Large intestine (tissue), 3 donors: ENCODE results near the gene KLF13. TPM values are rescaled to one million over a fixed set of nuclear protein-coding genes. Genes with fewer than 3 reads are reported as not detected.

Source experiments
- DNase-seq, 2 donors: peaks; one replicate each; pipeline versions ENCODE4 v3.0.0 to v3.0.0-alpha.2; 2013
- H3K27ac ChIP-seq: one replicate; pipeline ENCODE4 v1.5.1; 2013; ENCODE audit warnings: low read length
- H3K27me3 ChIP-seq: 2 replicates; pipeline ENCODE4 v1.6.1; 2013; ENCODE audit warnings: low read length; ENCODE audit not compliant: control insufficient read depth, insufficient read depth
- H3K36me3 ChIP-seq: 2 replicates; pipeline ENCODE4 v1.6.1; 2013; ENCODE audit warnings: low read length; ENCODE audit not compliant: control insufficient read depth, insufficient read depth
- H3K4me1 ChIP-seq: one replicate; pipeline ENCODE4 v1.6.1; 2013; ENCODE audit warnings: low read length; ENCODE audit not compliant: control insufficient read depth, insufficient read depth
- H3K4me3 ChIP-seq: one replicate; pipeline ENCODE4 v1.5.1; 2013; ENCODE audit warnings: low read length
- H3K9me3 ChIP-seq: one replicate; pipeline ENCODE4 v1.6.1; 2013; ENCODE audit warnings: mild to moderate bottlenecking, low read depth, low read length, moderate library complexity; ENCODE audit not compliant: control insufficient read depth
- WGBS: methylation state at CpG from one replicate; pipeline ENCODE4 v1.1.5; 2013; ENCODE audit warnings: low lambda C conversion rate; ENCODE audit not compliant: insufficient coverage; 5-methylcytosine and 5-hydroxymethylcytosine counted together
- polyA plus RNA-seq: library from polyadenylated mRNA; unstranded; fragments of 120-200 nt; gene quantifications from one replicate; pipeline ENCODE4 v1.2.1, GENCODE V29; 2013

The KLF13 gene
- polyA plus RNA-seq, 1 donor = 60.7 TPM

DNA sequence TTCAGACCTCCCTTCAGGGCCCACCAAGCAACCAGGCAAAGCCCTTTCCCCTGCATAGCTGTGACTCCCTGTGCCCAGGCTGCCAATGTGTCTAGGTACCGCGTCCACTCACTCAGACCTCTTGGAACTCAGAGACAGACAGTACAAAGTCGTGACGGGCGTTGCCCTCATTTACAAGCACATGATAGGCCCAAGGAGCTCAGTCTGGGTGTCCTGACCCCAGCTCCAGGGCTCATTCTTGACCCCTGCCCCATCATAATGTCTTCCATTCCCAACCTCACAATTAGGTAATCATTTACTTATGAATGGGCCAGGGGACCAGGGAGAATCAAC lies 56.0 kb downstream of the KLF13 start:
- DNase-seq = peak; percentile 84 to 91
- peak overlapping the region; percentile 86 for H3K27ac ChIP-seq
- H3K4me1 ChIP-seq = peaks cover 51% of the 10 kb centered on the region
- no peak overlapping the region for H3K4me3 ChIP-seq
- WGBS = no CpG with 5 or more reads among the region's 5 CpGs
- H3K36me3 ChIP-seq = peaks cover 11% of the 10 kb centered on the region
- H3K9me3 ChIP-seq = no peaks in the 10 kb centered on the region
- no peaks in the 10 kb centered on the region for H3K27me3 ChIP-seq

DNA sequence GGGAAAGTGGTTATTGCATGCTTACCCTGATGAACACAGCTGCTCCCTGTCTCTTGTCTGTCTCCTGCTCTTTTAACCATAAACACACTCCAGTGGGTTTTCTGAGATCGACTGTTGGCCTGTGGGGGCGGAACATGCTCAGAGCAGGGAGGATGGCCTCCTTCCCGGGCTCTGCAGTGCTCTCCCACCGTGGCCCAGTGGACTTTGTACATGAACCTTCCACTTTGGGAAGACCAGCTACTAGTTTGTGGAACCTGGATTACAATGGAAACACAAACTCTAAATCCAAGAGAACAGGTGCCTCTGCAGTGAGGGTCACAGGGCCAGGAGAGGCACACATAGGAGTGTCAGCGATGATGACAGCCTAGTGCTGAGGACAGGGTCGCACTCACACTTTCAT lies 56.5 kb downstream of the KLF13 start:
- DNase-seq = peak in 1 of 2 donors; percentile 86
- Histone ChIP-seq H3K4me3 (no peak overlapping the region), H3K27me3 (no peaks in the 10 kb centered on the region), H3K27ac (peak overlapping the region; percentile 86), H3K4me1 (peaks cover 46% of the 10 kb centered on the region), H3K9me3 (no peaks in the 10 kb centered on the region), H3K36me3 (peaks cover 11% of the 10 kb centered on the region)
- WGBS = no CpG with 5 or more reads among the region's 6 CpGs

DNA sequence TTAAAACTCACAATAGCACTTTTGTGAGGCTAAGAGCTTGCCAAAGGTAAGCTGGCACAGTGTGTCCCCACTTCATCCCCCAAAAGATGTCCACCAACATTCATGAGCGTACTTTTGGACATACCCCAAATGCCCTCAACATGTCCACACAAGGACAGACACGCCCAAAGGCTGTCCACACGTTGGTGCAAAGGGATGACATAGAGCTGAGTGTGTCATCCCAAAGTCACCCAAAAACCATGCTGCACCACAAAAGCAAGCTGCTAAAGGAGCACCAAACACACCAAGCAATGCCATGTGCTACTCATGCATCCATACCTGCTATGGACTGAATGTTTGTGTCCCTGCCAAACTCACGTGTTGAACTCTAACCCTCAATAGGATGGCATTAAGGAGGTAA lies 57.9 kb downstream of the KLF13 start:
- H3K27ac ChIP-seq = no peak overlapping the region
- no peak overlapping the region for H3K4me3 ChIP-seq
- DNase-seq = no peak
- WGBS = no CpG with 5 or more reads among the region's 4 CpGs
- H3K9me3 ChIP-seq = no peaks in the 10 kb centered on the region
- H3K27me3 ChIP-seq = no peaks in the 10 kb centered on the region
- peaks cover 6% of the 10 kb centered on the region for H3K36me3 ChIP-seq
- H3K4me1 ChIP-seq = peaks cover 32% of the 10 kb centered on the region

DNA sequence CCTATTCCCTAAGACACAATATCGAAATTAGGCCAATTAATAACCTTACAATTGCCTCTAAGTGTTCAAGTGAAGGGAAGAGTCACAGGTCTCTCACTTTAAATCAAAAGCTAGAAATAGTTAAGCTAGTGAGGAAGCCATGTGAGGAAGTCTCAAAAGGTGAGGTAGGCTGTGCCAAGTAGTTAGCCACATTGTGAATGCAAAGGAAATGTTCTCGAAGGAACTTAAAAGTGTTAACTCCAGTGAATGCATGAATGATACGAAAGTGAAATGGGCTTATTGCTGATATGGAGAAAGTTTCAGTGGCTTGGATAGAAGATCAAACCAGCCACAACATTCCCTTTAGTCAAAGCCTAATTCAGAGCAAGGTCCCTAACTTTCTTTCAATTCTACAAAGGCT lies 59.1 kb downstream of the KLF13 start:
- H3K27ac ChIP-seq = no peak overlapping the region
- no peaks in the 10 kb centered on the region for H3K36me3 ChIP-seq
- WGBS = 86% methylated on average over 2 of the region's 3 CpGs
- peaks cover 23% of the 10 kb centered on the region for H3K4me1 ChIP-seq
- no peak for DNase-seq
- H3K4me3 ChIP-seq = no peak overlapping the region
- H3K27me3 ChIP-seq = no peaks in the 10 kb centered on the region
- H3K9me3 ChIP-seq = no peaks in the 10 kb centered on the region

DNA sequence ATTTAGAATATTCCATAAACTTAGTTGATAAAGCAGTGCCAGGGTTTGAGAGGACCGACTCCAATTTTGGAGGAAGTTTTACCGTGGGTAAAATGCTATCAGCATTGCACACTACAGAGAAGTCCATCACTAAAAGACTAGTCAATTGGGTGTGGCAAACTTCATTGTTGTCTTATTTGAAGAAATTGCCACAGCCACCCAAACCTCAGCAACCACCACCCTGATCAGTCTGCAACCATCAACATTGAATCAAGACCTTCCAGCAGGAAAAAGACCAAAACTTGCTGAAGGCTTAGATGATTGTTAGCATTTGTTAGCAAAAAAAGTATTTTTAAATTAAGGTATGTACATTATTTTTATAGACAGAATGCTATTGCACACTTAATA lies 60.5 kb downstream of the KLF13 start:
- WGBS = no CpG with 5 or more reads among the region's 2 CpGs
- no peaks in the 10 kb centered on the region for H3K9me3 ChIP-seq
- peaks cover 19% of the 10 kb centered on the region for H3K4me1 ChIP-seq
- no peak overlapping the region for H3K27ac ChIP-seq
- no peaks in the 10 kb centered on the region for H3K36me3 ChIP-seq
- H3K27me3 ChIP-seq = no peaks in the 10 kb centered on the region
- H3K4me3 ChIP-seq = no peak overlapping the region
- DNase-seq = no peak

DNA sequence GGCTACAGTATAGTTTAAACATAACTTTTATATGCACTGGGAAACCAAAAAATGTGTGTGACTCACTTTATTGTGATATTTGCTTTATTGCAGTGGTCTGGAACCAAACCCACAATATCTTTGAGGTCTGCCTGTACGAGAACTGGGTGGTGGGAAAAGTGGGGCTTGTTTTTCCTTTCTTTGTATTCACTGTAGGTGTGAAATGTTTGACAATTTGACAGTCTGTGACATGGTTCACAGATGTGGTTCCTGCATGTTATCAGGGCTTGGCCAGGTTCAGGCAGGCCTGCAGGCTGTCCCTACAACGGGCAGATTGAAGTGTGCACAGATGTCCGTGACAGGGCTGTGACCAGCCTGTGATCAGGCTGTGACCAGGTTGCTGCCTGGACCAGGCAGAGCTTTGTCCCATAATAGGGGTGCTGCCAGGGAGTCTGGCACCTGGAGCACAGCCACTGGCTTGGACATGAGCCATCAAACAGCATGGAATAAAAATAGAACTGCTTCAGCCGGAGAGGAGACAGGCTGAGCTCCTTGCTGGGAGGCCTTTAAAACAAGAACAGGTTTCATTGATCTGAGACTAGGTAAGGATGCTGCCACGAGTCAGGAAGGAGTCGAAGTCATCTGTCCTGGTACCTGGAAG lies 61.0 kb downstream of the KLF13 start:
- Histone ChIP-seq H3K27me3 (no peaks in the 10 kb centered on the region), H3K4me1 (peaks cover 14% of the 10 kb centered on the region), H3K36me3 (no peaks in the 10 kb centered on the region), H3K4me3 (no peak overlapping the region), H3K9me3 (no peaks in the 10 kb centered on the region), H3K27ac (no peak overlapping the region)
- no CpG with 5 or more reads among the region's 6 CpGs for WGBS
- DNase-seq = no peak

DNA sequence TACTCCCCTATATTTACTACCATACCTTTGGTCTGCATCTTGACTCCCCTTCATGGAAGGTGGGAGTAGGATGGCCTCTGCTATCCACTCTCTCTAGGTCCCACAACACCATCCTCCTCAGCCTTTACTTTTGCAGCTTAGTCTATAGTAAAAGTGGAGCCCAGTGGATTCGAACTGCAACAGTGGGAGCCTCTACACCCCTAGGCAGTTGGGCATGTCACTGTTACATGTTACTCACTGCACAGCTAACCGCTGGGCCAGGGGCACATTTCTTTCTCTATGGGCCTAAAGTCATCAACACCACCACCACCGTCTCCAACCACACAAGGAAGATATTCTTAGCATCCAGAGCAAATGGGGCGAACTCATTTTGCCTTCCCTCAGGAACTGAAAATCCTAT lies 62.9 kb downstream of the KLF13 start:
- Histone ChIP-seq H3K27me3 (peaks cover 7% of the 10 kb centered on the region), H3K9me3 (no peaks in the 10 kb centered on the region), H3K4me3 (no peak overlapping the region), H3K4me1 (peaks cover 3% of the 10 kb centered on the region), H3K36me3 (no peaks in the 10 kb centered on the region), H3K27ac (no peak overlapping the region)
- DNase-seq = no peak
- WGBS = no CpG with 5 or more reads among the region's 4 CpGs

DNA sequence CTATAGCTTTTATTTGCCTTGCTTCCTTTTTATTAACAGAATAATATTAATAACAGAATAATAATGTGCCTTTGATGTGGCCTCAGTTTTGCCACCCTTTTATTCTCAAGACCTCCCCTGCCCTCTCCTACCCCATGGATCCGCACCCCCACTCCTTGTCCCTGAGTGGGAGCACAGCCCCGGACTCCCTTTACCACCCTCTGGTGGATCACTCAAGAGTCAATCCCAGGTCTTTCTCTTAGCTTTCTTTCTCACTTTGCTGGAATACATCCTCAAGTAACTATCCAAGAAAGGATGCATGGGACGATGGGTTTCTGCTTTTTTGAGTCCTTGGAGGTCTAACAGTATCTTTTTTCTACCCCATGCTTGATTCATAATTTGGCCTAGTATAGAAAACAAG lies 63.4 kb downstream of the KLF13 start:
- Histone ChIP-seq H3K4me3 (no peak overlapping the region), H3K4me1 (peaks cover 3% of the 10 kb centered on the region), H3K27me3 (peaks cover 7% of the 10 kb centered on the region), H3K9me3 (no peaks in the 10 kb centered on the region), H3K27ac (no peak overlapping the region), H3K36me3 (no peaks in the 10 kb centered on the region)
- DNase-seq = no peak
- WGBS = 100% methylated on average over 2 of the region's 3 CpGs

DNA sequence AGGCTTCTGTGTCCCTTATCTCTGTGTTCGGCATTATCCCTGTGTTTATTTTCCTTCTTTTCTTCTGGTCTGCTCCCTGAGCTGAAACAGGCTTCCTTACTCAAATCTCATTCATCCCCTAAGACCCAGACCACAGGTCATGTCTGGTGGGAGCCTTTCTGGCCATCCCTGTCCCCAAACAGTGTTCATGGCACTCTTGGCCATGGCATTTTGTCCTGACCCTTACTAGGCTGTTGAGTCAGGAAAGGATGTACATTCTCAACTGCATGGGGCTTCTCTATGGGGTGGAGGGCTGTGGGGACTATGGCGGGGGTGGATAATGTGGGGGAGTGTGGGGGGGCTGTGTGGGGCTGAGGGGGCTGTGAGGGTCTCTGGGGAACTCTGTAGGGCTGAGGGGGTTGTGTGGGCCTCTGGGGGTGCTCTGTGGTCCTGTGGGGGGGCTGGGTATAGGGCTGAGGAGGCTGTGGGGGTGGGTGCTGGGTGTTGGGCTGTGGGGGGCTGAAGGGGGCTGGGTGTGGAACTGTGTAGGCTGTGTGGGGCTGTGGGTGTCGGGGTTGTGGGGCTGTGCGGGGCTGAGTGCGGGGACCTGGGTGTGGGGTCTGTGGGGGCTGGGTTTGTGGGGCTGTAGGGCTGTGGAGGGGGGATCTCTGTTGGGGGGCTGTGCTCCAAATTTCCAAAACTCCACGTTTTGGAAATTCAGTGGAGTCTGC lies 64.3 kb downstream of the KLF13 start:
- no CpG with 5 or more reads among the region's 6 CpGs for WGBS
- H3K36me3 ChIP-seq = no peaks in the 10 kb centered on the region
- no peak overlapping the region for H3K4me3 ChIP-seq
- no peak for DNase-seq
- peaks cover 7% of the 10 kb centered on the region for H3K27me3 ChIP-seq
- peaks cover 3% of the 10 kb centered on the region for H3K4me1 ChIP-seq
- no peaks in the 10 kb centered on the region for H3K9me3 ChIP-seq
- H3K27ac ChIP-seq = no peak overlapping the region

DNA sequence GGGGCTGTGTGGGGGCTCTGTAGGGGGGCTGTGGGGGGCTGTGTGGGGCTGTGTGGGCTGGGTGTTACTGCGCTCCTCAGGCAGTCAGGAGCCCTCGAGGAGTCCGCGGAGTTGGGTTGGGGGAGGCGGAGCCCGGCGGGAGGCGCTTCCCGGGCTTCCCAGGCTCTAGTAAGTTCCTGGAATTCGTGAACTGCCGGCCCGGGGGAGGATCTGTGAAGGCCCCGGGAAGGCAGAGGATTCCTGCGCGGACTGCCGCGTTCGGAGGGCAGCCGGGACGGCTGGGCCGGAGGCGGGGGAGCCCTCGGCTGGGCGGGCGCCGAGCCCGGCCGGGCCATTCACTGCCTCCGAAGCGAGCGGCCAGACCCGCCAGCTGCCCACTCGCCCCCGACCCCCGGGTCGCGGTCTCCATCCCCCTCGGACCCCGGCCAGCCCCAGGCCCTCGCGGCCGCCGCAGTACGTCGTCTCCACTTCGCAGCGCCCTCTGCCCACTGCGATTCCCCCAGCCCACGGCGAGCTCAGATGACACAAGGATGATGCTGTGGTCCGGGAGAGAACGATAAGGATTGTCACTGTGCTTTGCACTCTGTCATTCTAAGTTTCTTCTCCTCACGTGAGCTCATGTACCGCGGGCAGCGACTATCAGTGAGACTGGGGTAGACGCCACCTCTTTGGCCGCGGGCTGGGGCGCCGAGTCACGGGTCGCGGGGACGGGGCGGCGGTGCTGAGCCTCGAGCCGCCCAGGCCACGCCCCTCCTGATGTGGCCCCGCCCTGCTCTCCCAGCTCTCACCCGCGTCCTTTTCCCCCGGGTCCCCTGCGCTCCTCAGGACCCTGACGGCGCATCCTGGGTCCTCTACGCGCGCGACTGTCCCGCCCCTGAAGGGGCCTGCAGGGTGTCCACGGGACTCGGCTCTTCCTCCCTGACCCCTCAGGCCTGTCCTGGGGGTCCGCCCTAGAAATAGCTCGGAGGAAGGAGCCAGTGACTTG lies 65.3 kb downstream of the KLF13 start:
- DNase-seq = peak; percentile 83 to 92
- no peaks in the 10 kb centered on the region for H3K9me3 ChIP-seq
- H3K27me3 ChIP-seq = peaks cover 7% of the 10 kb centered on the region
- WGBS = no CpG with 5 or more reads among the region's 86 CpGs
- H3K4me1 ChIP-seq = peaks cover 8% of the 10 kb centered on the region
- peak overlapping the region; percentile 95 for H3K27ac ChIP-seq
- no peaks in the 10 kb centered on the region for H3K36me3 ChIP-seq
- H3K4me3 ChIP-seq = peak overlapping the region; percentile 63
